AML-193 (cell line): ENCODE measurements around the gene C5AR2.
A peak's percentile ranks its signal among the peaks of the same experiment; 100 is the strongest.
"Not testable (repeated sequence)": the region's sequence is repeated elsewhere in the genome, so short reads cannot be mapped to it uniquely, and the experiment has no call there.

Experiments used
- DNase-seq, 2 experiments: peaks; one replicate each; lab custom pipeline; 2025; lab: John Stamatoyannopoulos, UW

Gene C5AR2

DNA sequence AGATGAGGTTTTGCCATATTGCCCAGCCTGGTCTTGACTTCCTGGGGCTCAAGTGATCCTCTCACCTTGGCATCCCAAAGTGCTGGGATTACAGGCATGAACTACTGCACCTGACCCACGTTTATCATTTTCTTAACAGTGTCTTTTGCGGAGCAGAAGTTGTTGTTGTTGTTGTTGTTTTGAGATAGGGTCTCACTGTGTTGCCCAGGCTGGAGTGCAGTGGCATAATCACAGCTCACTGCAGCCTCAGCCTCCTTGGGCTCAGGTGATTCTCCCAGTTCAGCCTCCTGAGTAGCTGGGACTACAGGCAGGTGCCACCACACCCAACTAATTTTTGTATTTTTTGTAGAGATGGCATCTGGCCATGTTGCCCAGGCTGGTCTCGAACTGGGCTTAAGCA lies 55.6 kb downstream of the C5AR2 start:
- not testable (repeated sequence) for DNase-seq

DNA sequence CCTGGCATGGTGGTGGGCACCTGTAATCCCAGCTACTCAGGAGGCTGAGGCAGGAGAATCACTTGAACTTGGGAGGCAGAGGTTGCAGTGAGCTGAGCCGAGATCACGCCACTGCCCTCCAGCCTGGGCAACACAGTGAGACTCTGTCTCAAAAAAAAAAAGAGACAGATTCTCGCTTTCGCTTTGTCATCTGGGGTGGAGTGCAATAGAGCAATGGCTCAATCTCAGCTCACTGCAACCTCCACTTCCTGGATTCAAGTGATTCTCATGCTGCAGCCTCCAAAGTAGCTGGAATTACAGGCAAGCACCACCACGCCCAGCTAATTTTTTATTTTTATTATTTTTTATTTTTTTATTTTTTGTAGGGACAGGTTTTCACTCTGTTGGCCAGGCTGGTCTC lies 56.7 kb downstream of the C5AR2 start:
- peak; percentile 24 to 54 for DNase-seq

DNA sequence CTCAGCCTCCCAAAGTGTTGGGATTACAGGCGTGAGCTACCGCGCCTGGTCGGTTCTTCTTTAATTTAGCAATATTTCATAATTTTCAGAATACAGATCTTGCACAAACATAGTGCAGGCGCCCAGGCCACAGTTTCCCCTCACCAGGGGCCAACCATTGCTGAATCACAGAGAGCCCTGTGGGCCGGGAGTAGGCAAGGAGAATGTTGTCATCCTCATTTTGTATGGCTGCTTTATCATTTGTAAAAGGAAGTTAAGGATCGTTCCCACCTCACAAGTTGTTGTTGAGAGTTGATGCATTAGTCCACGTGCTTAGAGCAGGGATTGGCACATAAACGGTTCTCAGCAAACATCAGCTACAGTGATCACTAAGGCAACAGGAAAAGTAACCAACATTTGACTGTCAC lies 57.2 kb downstream of the C5AR2 start:
- DNase-seq: peak; percentile 94 to 95

DNA sequence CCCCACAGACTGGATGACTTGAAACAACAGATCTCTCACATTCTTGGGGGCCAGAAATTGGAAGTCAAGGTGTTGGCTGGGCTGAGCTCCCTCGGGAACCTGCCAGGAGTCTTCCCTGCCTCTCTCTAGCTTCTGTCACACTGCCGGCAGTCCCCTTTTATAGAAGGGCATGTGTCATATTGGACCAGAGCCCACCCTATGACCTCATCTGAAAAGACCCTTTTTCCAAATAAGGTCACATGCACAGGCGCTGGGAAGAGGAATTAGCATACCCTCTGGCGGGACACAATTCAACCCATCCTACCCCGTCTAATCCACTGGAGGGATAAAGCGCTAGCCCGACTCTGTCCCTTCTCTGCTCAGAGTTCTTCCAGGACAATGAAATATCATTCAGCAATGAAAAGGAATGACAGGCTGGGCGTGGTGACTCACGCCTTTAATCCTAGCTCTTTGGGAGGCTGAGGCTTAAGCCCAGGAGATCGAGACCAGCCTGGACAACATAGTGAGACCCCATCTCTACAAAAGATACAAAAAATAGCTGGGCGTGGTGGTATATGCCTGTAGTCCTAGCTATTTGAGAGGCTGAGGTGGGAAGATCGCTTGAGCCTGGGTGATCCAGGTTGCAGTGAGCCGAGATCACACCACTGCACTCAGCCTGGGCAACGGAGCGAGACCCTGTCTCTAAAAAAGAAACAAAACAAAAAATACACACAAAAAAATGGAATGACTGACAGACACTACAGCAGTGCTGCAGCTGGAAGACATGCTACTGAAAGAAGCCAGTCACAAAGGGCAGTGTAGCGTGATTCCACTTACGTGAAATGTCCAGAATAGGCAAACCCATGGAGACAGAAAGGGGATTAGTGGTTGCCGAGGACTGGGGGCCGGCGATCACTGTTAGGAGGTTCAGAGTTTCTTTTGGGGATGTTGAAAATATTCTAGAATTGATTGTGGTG lies 58.8 kb downstream of the C5AR2 start:
- no peak for DNase-seq

DNA sequence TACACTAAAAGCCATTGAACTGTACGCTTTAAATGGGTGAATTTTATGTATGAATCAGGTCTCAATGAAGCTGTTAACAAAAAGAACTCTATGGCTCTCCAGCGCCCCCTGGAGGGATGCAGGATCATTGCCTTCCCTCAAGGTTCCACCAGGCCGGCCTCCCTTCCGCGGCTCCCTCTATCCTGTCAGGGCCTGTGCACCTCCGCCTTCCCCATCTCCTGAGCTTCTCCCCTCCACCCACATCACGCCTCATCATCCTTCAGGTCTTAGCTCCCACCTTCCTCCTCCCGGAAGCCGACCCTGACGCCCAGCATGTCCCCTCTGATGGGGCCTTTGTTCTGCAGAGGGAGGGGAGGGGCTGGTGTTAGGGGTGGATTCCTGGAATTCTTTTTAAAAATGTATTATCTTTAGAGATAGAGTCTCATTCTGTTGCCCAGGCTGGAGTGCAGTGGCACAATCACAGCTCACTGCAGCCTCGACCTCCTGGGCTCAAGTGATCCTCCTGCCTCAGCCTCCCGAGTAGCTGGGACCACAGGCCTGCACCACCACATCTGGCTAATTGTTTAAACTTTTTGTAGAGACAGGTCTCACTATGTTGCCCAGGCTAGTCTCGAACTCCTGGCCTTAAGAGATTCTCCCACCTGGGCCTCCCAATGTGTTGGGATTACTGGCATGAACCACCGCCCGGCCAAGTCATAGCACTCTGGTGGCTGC lies 59.7 kb downstream of the C5AR2 start:
- DNase-seq: peak; percentile 61 to 81
